Upper lobe of left lung (tissue), 4 donors: ENCODE data around the gene SAMD1.

Source experiments
- POLR2A ChIP-seq, 4 donors: fragments of 450-650 bp; IDR thresholded peaks; one replicate each; pipeline ENCODE4 v1.5.1; 2016 to 2017; ENCODE audit warnings: antibody characterized with exemption in 4 of 4, mild to moderate bottlenecking in 2 of 4
- POLR2AphosphoS5 ChIP-seq, 2 donors: sonication (generic); formaldehyde crosslinking; IDR thresholded peaks; one replicate each; pipeline ENCODE4 v1.5.1; 2017; ENCODE audit warnings: antibody characterized with exemption in 2 of 2

DNA sequence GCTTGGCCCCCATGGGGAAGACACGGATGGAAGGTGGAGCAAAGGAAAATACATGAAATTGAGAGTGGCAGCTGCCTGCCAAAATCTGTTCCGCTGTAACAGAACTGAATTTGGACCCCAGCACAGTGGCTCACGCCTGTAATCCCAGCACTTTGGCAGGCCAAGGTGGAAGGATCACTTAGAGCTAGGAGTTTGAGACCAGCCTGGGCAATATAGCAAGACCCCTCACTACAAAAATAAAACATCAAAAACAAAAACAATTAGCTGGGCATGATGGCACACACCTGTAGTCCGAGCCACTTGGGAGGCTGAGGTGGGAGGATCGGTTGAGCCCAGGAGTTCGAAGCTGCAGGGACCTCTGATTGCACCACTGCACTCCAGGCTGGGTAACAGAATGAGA lies 38.1 kb downstream of the SAMD1 start:
- TF ChIP-seq POLR2A (IDR thresholded peaks at IDR 0.05) = no peak
- no peak for TF ChIP-seq POLR2AphosphoS5 (IDR thresholded peaks at IDR 0.05)
